ENCODE measurements around the gene TTYH3.
"Not testable (repeated sequence)": the region's sequence is repeated elsewhere in the genome, so short reads cannot be mapped to it uniquely, and the experiment has no call there.

TTYH3 gene

GRCh38 chr7:2631946-2632732, at the start of gene TTYH3:
Gene TTYH3, plus strand, starts transcription at chr7:2631986. Its CDS starts 170 bp downstream, at chr7:2632156.
- peak; percentile 71 for DNase-seq

- DNase-seq, result no peak
Observed at GRCh38 chr7:2582006-2582735, 49.6 kb upstream of the TTYH3 start.

- no peak for DNase-seq
Observed at GRCh38 chr7:2583798-2584580, 47.8 kb upstream of the TTYH3 start.

- no peak for DNase-seq
Observed at GRCh38 chr7:2585446-2585845, 46.3 kb upstream of the TTYH3 start.

- no peak for DNase-seq
Observed at GRCh38 chr7:2586326-2587020, 45.3 kb upstream of the TTYH3 start.

- DNase-seq, result no peak
Observed at GRCh38 chr7:2587134-2587533, 44.7 kb upstream of the TTYH3 start.

- no peak for DNase-seq
Observed at GRCh38 chr7:2587778-2588177, 44.0 kb upstream of the TTYH3 start.

- DNase-seq, result no peak
Observed at GRCh38 chr7:2589341-2589740, 42.4 kb upstream of the TTYH3 start.

- not testable (repeated sequence) for DNase-seq
Observed at GRCh38 chr7:2589941-2590340, 41.8 kb upstream of the TTYH3 start.

GRCh38 chr7:2592375-2592865, 39.4 kb upstream of the TTYH3 start:
- no peak for DNase-seq

- DNase-seq, result no peak
Observed at GRCh38 chr7:2593036-2593727, 38.6 kb upstream of the TTYH3 start.

GRCh38 chr7:2594599-2594998, 37.2 kb upstream of the TTYH3 start:
- DNase-seq, result no peak

- no peak for DNase-seq
Observed at GRCh38 chr7:2595258-2595860, 36.4 kb upstream of the TTYH3 start.

- DNase-seq, result no peak
Observed at GRCh38 chr7:2596464-2597272, 35.1 kb upstream of the TTYH3 start.

GRCh38 chr7:2597273-2597640, 34.5 kb upstream of the TTYH3 start:
- no peak for DNase-seq

GRCh38 chr7:2598154-2598823, 33.5 kb upstream of the TTYH3 start:
- no peak for DNase-seq

- DNase-seq, result no peak
Observed at GRCh38 chr7:2601065-2601464, 30.7 kb upstream of the TTYH3 start.

GRCh38 chr7:2601907-2602306, 29.9 kb upstream of the TTYH3 start:
- DNase-seq, result no peak

GRCh38 chr7:2602406-2603043, 29.3 kb upstream of the TTYH3 start:
- no peak for DNase-seq
